Gastrocnemius medialis (tissue), 4 donors: ENCODE data around the gene PXT1. TPM values are rescaled to one million over a fixed set of nuclear protein-coding genes. Genes with fewer than 3 reads are reported as not detected.

Experiments used
- ATAC-seq, 2 donors: fragments of 150-250 bp; one replicate each; pipeline ENCODE4 v1.9.1; 2016
- DNase-seq, 2 donors: peaks; one replicate each; pipeline ENCODE4 v3.0.0-alpha.2; 2019
- H3K27ac ChIP-seq, 4 donors: fragments of 200-600 bp; sonication (generic); 1 replicate in 1 of 4; 2 replicates in 3 of 4; pipeline ENCODE4 v1.5.1; 2016 to 2018; ENCODE audit warnings: mild to moderate bottlenecking in 2 of 4, moderate library complexity in 1 of 4
- H3K27me3 ChIP-seq, 3 donors: fragments of 200-600 bp; sonication (generic) in 2 of 3; 1 replicate in 1 of 3; 2 replicates in 2 of 3; pipeline versions ENCODE4 v1.5.1 to v1.6.0; 2016 to 2019; ENCODE audit warnings: mild to moderate bottlenecking in 1 of 3, moderate library complexity in 1 of 3
- H3K36me3 ChIP-seq, 2 donors: fragments of 200-600 bp; sonication (generic) in 1 of 2; one replicate each; pipeline ENCODE4 v1.5.1; 2017 to 2018
- H3K4me1 ChIP-seq, 2 donors: fragments of 200-600 bp; sonication (generic) in 1 of 2; one replicate each; pipeline ENCODE4 v1.5.1; 2016 to 2017; ENCODE audit warnings: mild to moderate bottlenecking in 2 of 2
- H3K4me3 ChIP-seq, 4 donors: fragments of 200-600 bp; sonication (generic) in 3 of 4; 1 replicate in 1 of 4; 2 replicates in 3 of 4; pipeline ENCODE4 v1.5.1; 2016 to 2019; ENCODE audit warnings: mild to moderate bottlenecking in 2 of 4
- H3K9me3 ChIP-seq, 3 donors: fragments of 200-600 bp; sonication (generic) in 2 of 3; 1 replicate in 1 of 3; 2 replicates in 2 of 3; pipeline ENCODE4 v1.5.1; 2016 to 2019
- CTCF ChIP-seq, 5 experiments: fragments of 450-650 bp in 3 of 5; fragments of 200-600 bp in 2 of 5; sonication (generic) in 2 of 5; IDR thresholded peaks in 4 of 5; conservative IDR thresholded peaks in 1 of 5; 1 replicate in 4 of 5; 2 replicates in 1 of 5; pipeline ENCODE4 v1.5.1; 2016 to 2019; ENCODE audit warnings: antibody characterized with exemption in 5 of 5, mild to moderate bottlenecking in 3 of 5, moderate library complexity in 3 of 5
- POLR2A ChIP-seq, 2 donors: fragments of 450-650 bp; IDR thresholded peaks; one replicate each; pipeline ENCODE4 v1.6.1; 2017; ENCODE audit warnings: antibody characterized with exemption in 2 of 2, mild to moderate bottlenecking in 2 of 2, moderate library complexity in 2 of 2
- in situ Hi-C, 4 donors: fragments of 200-750 bp; cut with MboI; loops; one replicate each; pipeline versions ENCODE4 v1.15.0 to v1.8.0; 2017; ENCODE audit warnings: low sequenced_read_pairs in 4 of 4
- intact Hi-C: fragments of 100-400 bp; cut with DNase I; formaldehyde crosslinking; loops from one replicate; pipeline ENCODE4 v1.15.1; 2023; ENCODE audit warnings: low total_unique reads
- total RNA-seq, 4 donors: library from RNA; depleted of rRNA; stranded (reverse); fragments of >200 nt; gene quantifications; one replicate each; pipeline versions ENCODE4 v1.1.0 to v1.2.3, GENCODE V29; 2016

The PXT1 gene
- total RNA-seq, 4 donors from 2014 or later: not detected

- DNase-seq: no peak
- Histone ChIP-seq H3K36me3 (no peaks in the 10 kb centered on the region), H3K4me1 (no peaks in the 10 kb centered on the region), H3K4me3 (no peak overlapping the region), H3K27me3 (peaks cover 0 to 3% (median under 1%) of the 10 kb centered on the region in 3 donors), H3K9me3 (no peaks in the 10 kb centered on the region), H3K27ac (no peak overlapping the region)
- TF ChIP-seq CTCF (IDR thresholded peaks at IDR 0.05 in 4 of 5, conservative IDR thresholded peaks at IDR 0.05 in 1 of 5) (no peak), POLR2A (IDR thresholded peaks at IDR 0.05) (no peak)
- in situ Hi-C loops (no loop called here), intact Hi-C loops (no loop called here)
- no peak for ATAC-seq
Observed at GRCh38 chr6:36346486-36347273, 96.0 kb downstream of the PXT1 start.

- Histone ChIP-seq H3K4me3 (no peak overlapping the region), H3K4me1 (peaks cover 0 to under 1% of the 10 kb centered on the region in 2 donors), H3K36me3 (no peaks in the 10 kb centered on the region), H3K9me3 (no peaks in the 10 kb centered on the region), H3K27ac (no peak overlapping the region), H3K27me3 (peaks cover 0 to 6% (median 6%) of the 10 kb centered on the region in 3 donors)
- in situ Hi-C loops (no loop called here), intact Hi-C loops (no loop called here)
- ATAC-seq (no peak), DNase-seq (no peak)
- TF ChIP-seq CTCF (IDR thresholded peaks at IDR 0.05 in 4 of 5, conservative IDR thresholded peaks at IDR 0.05 in 1 of 5) (no peak), POLR2A (IDR thresholded peaks at IDR 0.05) (no peak)
Observed at GRCh38 chr6:36345681-36346466, 96.8 kb downstream of the PXT1 start.

- peaks cover 0 to 4% of the 10 kb centered on the region in 2 donors for H3K4me1 ChIP-seq
- H3K27ac ChIP-seq: no peak overlapping the region
- intact Hi-C loops (loop anchor here (1.0 kb wide), 1 partner anchor 25 kb away; no protein-coding TSS in a partner anchor), in situ Hi-C loops (no loop called here)
- H3K9me3 ChIP-seq: no peaks in the 10 kb centered on the region
- no peak for ATAC-seq
- TF ChIP-seq POLR2A (IDR thresholded peaks at IDR 0.05) (no peak), CTCF (IDR thresholded peaks at IDR 0.05 in 4 of 5, conservative IDR thresholded peaks at IDR 0.05 in 1 of 5) (no peak)
- H3K27me3 ChIP-seq: peaks cover 0 to 18% (median 15%) of the 10 kb centered on the region in 3 donors
- DNase-seq: no peak
- H3K36me3 ChIP-seq: no peaks in the 10 kb centered on the region
- H3K4me3 ChIP-seq: no peak overlapping the region
Observed at GRCh38 chr6:36343109-36343680, 99.5 kb downstream of the PXT1 start.

- Histone ChIP-seq H3K27ac (peak overlapping the region in 1 of 4 donors; percentile 32), H3K36me3 (no peaks in the 10 kb centered on the region), H3K4me1 (peaks cover 0 to 4% of the 10 kb centered on the region in 2 donors), H3K9me3 (no peaks in the 10 kb centered on the region), H3K4me3 (peak overlapping the region in 1 of 4 donors; percentile 0), H3K27me3 (peaks cover 0 to 21% (median 18%) of the 10 kb centered on the region in 3 donors)
- TF ChIP-seq POLR2A (IDR thresholded peaks at IDR 0.05) (no peak), CTCF (IDR thresholded peaks at IDR 0.05 in 4 of 5, conservative IDR thresholded peaks at IDR 0.05 in 1 of 5) (peak; percentile 81 to 93 (median 89))
- DNase-seq (peak in 1 of 2 donors; percentile 50), ATAC-seq (peak; percentile 72 to 82)
- intact Hi-C loops (loop anchor here (2.0 kb wide), 1 partner anchor 20 kb away; no protein-coding TSS in a partner anchor), in situ Hi-C loops (no loop called here)
Observed at GRCh38 chr6:36340618-36341454, 101.8 kb downstream of the PXT1 start.
